WTC11 (cell line): ENCODE data around the gene E2F2.

Source experiments
- ZNF138 ChIP-seq: sonication (generic); formaldehyde crosslinking; conservative IDR thresholded peaks from 2 replicates; pipeline ENCODE4 v1.8.1; 2022; ENCODE audit warnings: mild to moderate bottlenecking, moderate library complexity, missing genetic modification reagents
- ZNF317 ChIP-seq: sonication (generic); formaldehyde crosslinking; IDR thresholded peaks from 2 replicates; pipeline ENCODE4 v1.8.1; 2023; ENCODE audit warnings: low read depth, mild to moderate bottlenecking, moderate library complexity, missing genetic modification reagents, borderline replicate concordance
- TF ChIP-seq, protein P1 (sequence below): sonication (generic); formaldehyde crosslinking; IDR thresholded peaks from 2 replicates; pipeline ENCODE4 v1.8.0; 2023; ENCODE audit warnings: mild to moderate bottlenecking, missing genetic modification reagents

DNA sequence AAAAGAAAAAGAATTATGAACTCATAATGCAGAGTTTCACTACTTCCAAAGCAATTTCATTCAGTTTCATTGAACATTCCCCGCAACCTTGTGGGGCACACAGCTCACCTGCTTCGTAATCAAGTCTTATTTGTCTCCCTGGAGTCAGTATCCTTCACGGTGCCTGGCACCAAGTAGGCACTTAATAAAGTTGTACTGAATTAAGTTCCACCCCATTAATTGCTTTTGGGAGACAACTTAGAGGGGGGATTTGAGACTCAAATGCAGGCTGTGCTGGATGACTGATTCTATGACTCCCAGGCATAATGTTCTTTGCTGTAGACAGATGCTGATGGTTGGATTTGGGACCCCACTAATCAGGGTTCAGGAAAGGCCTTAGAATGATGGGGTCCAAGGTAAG is 34.7 kb upstream of the E2F2 start:
- no peak for TF ChIP-seq ZNF317 (CRISPR knock-in tag)
- TF ChIP-seq ZNF138 (CRISPR knock-in tag): no peak
- TF ChIP-seq, protein P1, sequence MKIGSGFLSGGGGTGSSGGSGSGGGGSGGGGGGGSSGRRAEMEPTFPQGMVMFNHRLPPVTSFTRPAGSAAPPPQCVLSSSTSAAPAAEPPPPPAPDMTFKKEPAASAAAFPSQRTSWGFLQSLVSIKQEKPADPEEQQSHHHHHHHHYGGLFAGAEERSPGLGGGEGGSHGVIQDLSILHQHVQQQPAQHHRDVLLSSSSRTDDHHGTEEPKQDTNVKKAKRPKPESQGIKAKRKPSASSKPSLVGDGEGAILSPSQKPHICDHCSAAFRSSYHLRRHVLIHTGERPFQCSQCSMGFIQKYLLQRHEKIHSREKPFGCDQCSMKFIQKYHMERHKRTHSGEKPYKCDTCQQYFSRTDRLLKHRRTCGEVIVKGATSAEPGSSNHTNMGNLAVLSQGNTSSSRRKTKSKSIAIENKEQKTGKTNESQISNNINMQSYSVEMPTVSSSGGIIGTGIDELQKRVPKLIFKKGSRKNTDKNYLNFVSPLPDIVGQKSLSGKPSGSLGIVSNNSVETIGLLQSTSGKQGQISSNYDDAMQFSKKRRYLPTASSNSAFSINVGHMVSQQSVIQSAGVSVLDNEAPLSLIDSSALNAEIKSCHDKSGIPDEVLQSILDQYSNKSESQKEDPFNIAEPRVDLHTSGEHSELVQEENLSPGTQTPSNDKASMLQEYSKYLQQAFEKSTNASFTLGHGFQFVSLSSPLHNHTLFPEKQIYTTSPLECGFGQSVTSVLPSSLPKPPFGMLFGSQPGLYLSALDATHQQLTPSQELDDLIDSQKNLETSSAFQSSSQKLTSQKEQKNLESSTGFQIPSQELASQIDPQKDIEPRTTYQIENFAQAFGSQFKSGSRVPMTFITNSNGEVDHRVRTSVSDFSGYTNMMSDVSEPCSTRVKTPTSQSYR (CRISPR knock-in tag): no peak
